ENCODE measurements around the gene GOSR2. TPM values are rescaled to one million over a fixed set of nuclear protein-coding genes. Genes with fewer than 3 reads are reported as not detected.

Gene GOSR2
- total and polyA plus RNA-seq, 2 of the 13 experiments (the other 11 are each of a cell fraction or from before 2014, with no cell fraction given) = 61.5 to 63.9 TPM

GRCh38 chr17:46942441-46943217, 19.7 kb downstream of the GOSR2 start (continued):
- peak; percentile 58 for TF ChIP-seq ARID5B (CRISPR knock-in tag; IDR thresholded peaks at IDR 0.05)
- no peak for TF ChIP-seq BRD4 (CRISPR knock-in tag; IDR thresholded peaks at IDR 0.05)
- TF ChIP-seq ZEB1 (IDR thresholded peaks at IDR 0.05; ENCODE audit: insufficient replicate concordance, low read depth) = no peak
- no peak for TF ChIP-seq LRRFIP1 (CRISPR knock-in tag; conservative IDR thresholded peaks at IDR 0.05)
- TF ChIP-seq ZFYVE20 (CRISPR knock-in tag; IDR thresholded peaks at IDR 0.05; ENCODE audit: borderline replicate concordance, low read depth) = peak; percentile 21; the same call in 1 of the 2 replicates
- no peak for TF ChIP-seq EZH2 (conservative IDR thresholded peaks at IDR 0.05; ENCODE audit: low read depth, low read length)
- no peak for TF ChIP-seq AKAP8 (CRISPR knock-in tag; IDR thresholded peaks at IDR 0.05)
- TF ChIP-seq ZNF121 (CRISPR knock-in tag; IDR thresholded peaks at IDR 0.05) = no peak
- TF ChIP-seq RBM22 (optimal IDR thresholded peaks at IDR 0.05; ENCODE audit: low read length) = peak; percentile 86
- no peak for TF ChIP-seq NR2C2 (CRISPR knock-in tag; IDR thresholded peaks at IDR 0.05; ENCODE audit: borderline replicate concordance)
- no peak for TF ChIP-seq JARID2 (CRISPR knock-in tag; IDR thresholded peaks at IDR 0.05; ENCODE audit: insufficient replicate concordance)
- TF ChIP-seq FOXA1 (IDR thresholded peaks at IDR 0.05) = no peak
- TF ChIP-seq FOXA1 (CRISPR knock-in tag; IDR thresholded peaks at IDR 0.05) = no peak
- TF ChIP-seq SIX1 (CRISPR knock-in tag; IDR thresholded peaks at IDR 0.05; ENCODE audit: borderline replicate concordance) = no peak
- no peak for TF ChIP-seq PRPF4 (IDR thresholded peaks at IDR 0.05; ENCODE audit: low read depth, low read length, poor library complexity, severe bottlenecking)
- no peak for TF ChIP-seq EP300 (IDR thresholded peaks at IDR 0.05; ENCODE audit: low read depth in 2 of 2, low read length in 2 of 2)
- TF ChIP-seq EP300 (CRISPR knock-in tag; IDR thresholded peaks at IDR 0.05; ENCODE audit: borderline replicate concordance) = no peak
- no peak for TF ChIP-seq ATRX (CRISPR knock-in tag; IDR thresholded peaks at IDR 0.05; ENCODE audit: borderline replicate concordance)
- no peak for TF ChIP-seq ZKSCAN1 (IDR thresholded peaks at IDR 0.05; ENCODE audit: low read length)
- no peak for TF ChIP-seq KDM1A (CRISPR knock-in tag; IDR thresholded peaks at IDR 0.05)
- TF ChIP-seq NPAS2 (CRISPR knock-in tag; IDR thresholded peaks at IDR 0.05; ENCODE audit: borderline replicate concordance) = no peak
- no peak for TF ChIP-seq ZNF891 (CRISPR knock-in tag; IDR thresholded peaks at IDR 0.05)
- no peak for TF ChIP-seq KAT8 (CRISPR knock-in tag; IDR thresholded peaks at IDR 0.05)

All from HepG2 (cell line).